H9 (cell line): ENCODE results near the gene NHSL2. TPM values are rescaled to one million over a fixed set of nuclear protein-coding genes. Genes with fewer than 3 reads are reported as not detected.

Experiments
- DNase-seq: peaks from one replicate; pipeline ENCODE4 v3.0.0-alpha.2; 2017
- H2AFZ ChIP-seq: one replicate; pipeline ENCODE4 v1.6.1; 2013; ENCODE audit warnings: mild to moderate bottlenecking, low read length, control low read depth, moderate library complexity
- H2AK5ac ChIP-seq: 2 replicates; pipeline ENCODE4 v1.6.1; 2013; ENCODE audit warnings: low read length, control low read depth, mixed read lengths; ENCODE audit not compliant: insufficient read length
- H2BK120ac ChIP-seq: one replicate; pipeline ENCODE4 v1.6.1; 2013; ENCODE audit warnings: low read depth, mild to moderate bottlenecking, low read length, control low read depth, inconsistent platforms; ENCODE audit not compliant: poor library complexity, severe bottlenecking
- H2BK12ac ChIP-seq: 2 replicates; pipeline ENCODE4 v1.6.1; 2013; ENCODE audit warnings: low read length, control low read depth, mixed read lengths, low read depth; ENCODE audit not compliant: insufficient read length
- H2BK15ac ChIP-seq: 2 replicates; pipeline ENCODE4 v1.6.1; 2013; ENCODE audit warnings: low read depth, low read length, control low read depth
- H2BK20ac ChIP-seq: one replicate; pipeline ENCODE4 v1.6.1; 2013; ENCODE audit warnings: low read depth, mild to moderate bottlenecking, low read length, control low read depth, inconsistent platforms; ENCODE audit not compliant: poor library complexity, severe bottlenecking
- H2BK5ac ChIP-seq: 2 replicates; pipeline ENCODE4 v1.6.1; 2013; ENCODE audit warnings: low read length, control low read depth, mixed read lengths; ENCODE audit not compliant: insufficient read length
- H3K14ac ChIP-seq: 2 replicates; pipeline ENCODE4 v1.6.1; 2013; ENCODE audit warnings: low read length, control low read depth; ENCODE audit not compliant: insufficient read depth
- H3K18ac ChIP-seq: 2 replicates; pipeline ENCODE4 v1.6.1; 2013; ENCODE audit warnings: low read depth, mild to moderate bottlenecking, mixed read lengths, low read length, control low read depth; ENCODE audit not compliant: insufficient read length
- H3K23ac ChIP-seq: 2 replicates; pipeline ENCODE4 v1.6.1; 2013; ENCODE audit warnings: low read length, control low read depth, mixed read lengths, low read depth; ENCODE audit not compliant: insufficient read length
- H3K23me2 ChIP-seq: 2 replicates; pipeline ENCODE4 v1.6.1; 2013; ENCODE audit warnings: low read depth, mild to moderate bottlenecking, mixed read lengths, low read length, control low read depth; ENCODE audit not compliant: insufficient read length, poor library complexity, severe bottlenecking
- H3K27ac ChIP-seq: 2 replicates; pipeline ENCODE4 v1.5.1; 2013; ENCODE audit warnings: low read length, control low read depth, mixed read lengths, low read depth; ENCODE audit not compliant: insufficient read length
- H3K27me3 ChIP-seq: 2 replicates; pipeline ENCODE4 v1.6.1; 2013; ENCODE audit warnings: low read length, control low read depth, inconsistent platforms; ENCODE audit not compliant: insufficient read depth
- H3K4ac ChIP-seq: 2 replicates; pipeline ENCODE4 v1.6.1; 2013; ENCODE audit warnings: low read depth, mild to moderate bottlenecking, control low read depth, inconsistent platforms, low read length, moderate library complexity
- H3K4me1 ChIP-seq: 2 replicates; pipeline ENCODE4 v1.6.1; 2013; ENCODE audit warnings: low read length, control low read depth, inconsistent platforms; ENCODE audit not compliant: insufficient read depth
- H3K4me2 ChIP-seq: 2 replicates; pipeline ENCODE4 v1.6.1; 2013; ENCODE audit warnings: low read length, control low read depth, mixed read lengths; ENCODE audit not compliant: insufficient read length, insufficient read depth
- H3K56ac ChIP-seq: 2 replicates; pipeline ENCODE4 v1.6.1; 2013; ENCODE audit warnings: low read depth, mild to moderate bottlenecking, mixed read lengths, low read length, control low read depth; ENCODE audit not compliant: insufficient read length
- H3K79me1 ChIP-seq: 2 replicates; pipeline ENCODE4 v1.6.1; 2013; ENCODE audit warnings: low read depth, mild to moderate bottlenecking, moderate library complexity, low read length, control low read depth, inconsistent platforms; ENCODE audit not compliant: insufficient read depth, poor library complexity, severe bottlenecking
- H3K79me2 ChIP-seq: 2 replicates; pipeline ENCODE4 v1.6.1; 2013; ENCODE audit warnings: low read length, control low read depth, inconsistent platforms; ENCODE audit not compliant: insufficient read depth
- H3K9ac ChIP-seq: 2 replicates; pipeline ENCODE4 v1.6.1; 2013; ENCODE audit warnings: low read length, control low read depth, mixed read lengths; ENCODE audit not compliant: insufficient read length; ENCODE audit errors: extremely low read depth
- H3K9me3 ChIP-seq: one replicate; pipeline ENCODE4 v1.6.1; 2013; ENCODE audit warnings: low read depth, low read length, inconsistent platforms; ENCODE audit not compliant: control insufficient read depth
- H3T11ph ChIP-seq: one replicate; pipeline ENCODE4 v1.6.1; 2013; ENCODE audit warnings: mild to moderate bottlenecking, low read length, control low read depth, inconsistent platforms
- H4K20me1 ChIP-seq: one replicate; pipeline ENCODE4 v1.6.1; 2013; ENCODE audit not compliant: control insufficient read depth, insufficient read length, insufficient read depth
- H4K5ac ChIP-seq: 2 replicates; pipeline ENCODE4 v1.6.1; 2013; ENCODE audit warnings: low read depth, mild to moderate bottlenecking, mixed read lengths, low read length, control low read depth; ENCODE audit not compliant: insufficient read length
- H4K8ac ChIP-seq: replicated peaks from 2 replicates; pipeline ENCODE4 v1.6.1; 2013; ENCODE audit warnings: low read length, control low read depth, mixed read lengths, low read depth; ENCODE audit not compliant: insufficient read length
- H4K91ac ChIP-seq: 2 replicates; pipeline ENCODE4 v1.6.1; 2013; ENCODE audit warnings: low read depth, mild to moderate bottlenecking, moderate library complexity, mixed read lengths, low read length, control low read depth; ENCODE audit not compliant: insufficient read length
- H3K27ac Mint-ChIP-seq, 3 experiments: 2 replicates in 2 of 3; 3 replicates in 1 of 3; pipeline ENCODE4 v1.8.0; 2020 to 2021; ENCODE audit warnings: mixed read lengths in 3 of 3, mild to moderate bottlenecking in 1 of 3, moderate library complexity in 1 of 3
- H3K27me3 Mint-ChIP-seq: 2 replicates; pipeline ENCODE4 v1.8.0; 2021; ENCODE audit warnings: low read depth, mild to moderate bottlenecking, moderate library complexity, mixed read lengths
- H3K36me3 Mint-ChIP-seq, 3 experiments: 2 replicates in 2 of 3; 3 replicates in 1 of 3; pipeline ENCODE4 v1.8.0; 2020 to 2021; ENCODE audit warnings: low read depth in 3 of 3, mixed read lengths in 3 of 3; ENCODE audit not compliant: insufficient read depth in 1 of 3
- H3K4me1 Mint-ChIP-seq, 2 experiments: 2 replicates each; pipeline ENCODE4 v1.8.0; 2020; ENCODE audit warnings: mixed read lengths in 2 of 2
- H3K4me3 Mint-ChIP-seq, 2 experiments: 2 replicates in 1 of 2; 3 replicates in 1 of 2; pipeline ENCODE4 v1.8.0; 2020 to 2021; ENCODE audit warnings: mild to moderate bottlenecking in 2 of 2, mixed read lengths in 2 of 2, moderate library complexity in 1 of 2
- H3K9me3 Mint-ChIP-seq, 2 experiments: 2 replicates in 1 of 2; 3 replicates in 1 of 2; pipeline ENCODE4 v1.8.0; 2020; ENCODE audit warnings: mild to moderate bottlenecking in 2 of 2, mixed read lengths in 2 of 2, moderate library complexity in 1 of 2
- CTCF ChIP-seq: fragments of 200-600 bp; sonication (generic); conservative IDR thresholded peaks from 3 replicates; pipeline ENCODE4 v1.8.0; 2021; ENCODE audit warnings: antibody characterized with exemption, mild to moderate bottlenecking
- WGBS: extraction: QIAGEN DNeasy Blood & Tissue Kit; methylation state at CpG from one replicate; pipeline ENCODE4 v1.1.7; 2013; ENCODE audit warnings: missing lambda C conversion rate, low lambda C conversion rate, mixed read lengths; ENCODE audit not compliant: insufficient read length; ENCODE audit errors: extremely low coverage; 5-methylcytosine and 5-hydroxymethylcytosine counted together
- total RNA-seq: library from RNA; stranded (reverse); gene quantifications from 2 replicates; pipeline ENCODE4 v1.2.1, GENCODE V29; 2021

Gene NHSL2
- total RNA-seq, 1 experiment from 2014 or later = 6.4 TPM

GRCh38 chrX:72031118-72031517, 120.5 kb downstream of the NHSL2 start:
- H3K79me2 ChIP-seq = no peaks in the 10 kb centered on the region
- Mint-ChIP-seq H3K27me3 (no peaks in the 10 kb centered on the region), H3K36me3 (peaks cover 0 to 9% (median 4%) of the 10 kb centered on the region in 3 experiments; a peak in 5 of 7 replicates), H3K9me3 (peaks cover 71 to 79% of the 10 kb centered on the region in 2 experiments), H3K27ac (no peak overlapping the region), H3K4me1 (peaks cover 3% of the 10 kb centered on the region in 2 experiments; a peak in 1 of 4 replicates), H3K4me3 (no peak overlapping the region)
- H3K27ac ChIP-seq = no peak overlapping the region
- no peak overlapping the region for H3K4ac ChIP-seq
- no peak overlapping the region for H2AK5ac ChIP-seq
- WGBS = no CpG with 5 or more reads among the region's 1 CpG
- H3K4me2 ChIP-seq = no peak overlapping the region
- no peaks in the 10 kb centered on the region for H4K20me1 ChIP-seq
- H2BK12ac ChIP-seq = no peak overlapping the region
- no peak overlapping the region for H3K14ac ChIP-seq
- no peak overlapping the region for H3K23ac ChIP-seq
- no peak overlapping the region for H2AFZ ChIP-seq
- H3K4me1 ChIP-seq = no peaks in the 10 kb centered on the region
- no peak overlapping the region for H4K8ac ChIP-seq
- H2BK120ac ChIP-seq = no peak overlapping the region
- H3K9me3 ChIP-seq = no peaks in the 10 kb centered on the region
- no peak for TF ChIP-seq CTCF
- no peak overlapping the region for H3T11ph ChIP-seq
- DNase-seq = no peak
- H3K18ac ChIP-seq = no peak overlapping the region
- no peaks in the 10 kb centered on the region for H3K23me2 ChIP-seq
- H4K91ac ChIP-seq = no peak overlapping the region
- no peak overlapping the region for H3K9ac ChIP-seq
- no peak overlapping the region for H2BK5ac ChIP-seq
- H2BK15ac ChIP-seq = no peak overlapping the region
- no peaks in the 10 kb centered on the region; the same call in 1 of the 2 replicates for H3K27me3 ChIP-seq
- H2BK20ac ChIP-seq = no peak overlapping the region
- H3K56ac ChIP-seq = no peak overlapping the region
- H3K79me1 ChIP-seq = no peaks in the 10 kb centered on the region
- no peak overlapping the region for H4K5ac ChIP-seq
